GM18861 (cell line): ENCODE data around the gene POC1B.
A peak's percentile ranks its signal among the peaks of the same experiment; 100 is the strongest.

ENCODE experiments used
- ATAC-seq: cut with Tn5 transposase; IDR thresholded peaks from one replicate; pipeline ENCODE4 v1.9.1; 2021; ENCODE audit not compliant: unreplicated experiment

The POC1B gene

DNA sequence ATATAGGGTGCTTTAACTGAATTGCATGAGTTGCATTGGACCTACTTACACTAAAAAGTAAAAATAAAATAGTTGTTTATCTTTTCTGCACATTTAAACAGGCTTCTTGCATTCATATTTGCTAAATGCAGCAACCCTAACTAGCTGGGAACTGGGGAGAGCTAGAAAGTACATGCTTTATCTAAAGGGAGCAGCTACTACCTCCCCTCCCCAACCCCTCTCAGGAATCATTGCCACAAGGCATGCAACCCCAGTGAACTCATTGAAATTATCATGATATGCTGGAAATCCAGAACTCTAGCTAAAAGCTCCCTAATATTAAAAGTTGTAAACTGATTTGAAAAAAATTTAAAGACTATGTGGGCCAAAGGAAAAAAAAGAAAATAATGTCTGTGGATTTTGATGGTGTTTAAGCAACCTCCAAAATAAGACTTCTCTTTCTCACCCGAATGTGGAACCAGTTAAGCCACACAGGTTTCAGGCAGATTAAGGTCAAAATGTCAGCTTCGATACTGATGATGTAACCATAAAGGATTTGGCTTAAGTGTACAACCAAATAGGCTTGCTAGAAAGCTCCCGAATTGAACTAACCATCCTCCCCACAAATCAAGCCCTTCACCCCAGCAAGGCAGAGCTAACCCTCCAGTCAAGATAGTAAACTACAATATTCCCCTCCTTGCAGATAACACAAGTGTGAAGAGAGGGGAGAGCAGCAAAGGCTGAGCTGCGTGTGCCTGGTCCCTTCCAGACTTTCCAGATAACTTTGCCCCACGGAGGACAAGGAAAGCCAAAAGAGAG is 13.8 kb upstream of the POC1B start:
- ATAC-seq = no peak

DNA sequence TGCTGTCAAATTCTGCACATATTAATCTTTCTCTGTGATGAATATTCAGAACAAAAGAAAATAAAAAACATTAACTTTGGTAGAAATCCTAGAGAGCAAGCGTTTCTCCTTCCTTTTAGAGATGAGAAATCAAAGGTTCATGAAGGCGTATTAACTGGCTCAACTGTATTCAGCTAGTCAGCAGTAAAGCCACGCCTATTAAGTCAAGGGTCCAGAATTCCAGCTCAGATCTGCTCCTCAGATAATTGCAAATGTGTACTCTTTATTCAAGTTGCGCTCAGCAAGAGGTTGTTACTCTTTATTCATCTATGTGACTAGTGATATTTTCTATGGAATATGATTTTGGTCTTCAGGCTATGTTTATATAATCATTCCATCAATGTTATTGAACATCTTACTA is 13.1 kb upstream of the POC1B start:
- no peak for ATAC-seq

DNA sequence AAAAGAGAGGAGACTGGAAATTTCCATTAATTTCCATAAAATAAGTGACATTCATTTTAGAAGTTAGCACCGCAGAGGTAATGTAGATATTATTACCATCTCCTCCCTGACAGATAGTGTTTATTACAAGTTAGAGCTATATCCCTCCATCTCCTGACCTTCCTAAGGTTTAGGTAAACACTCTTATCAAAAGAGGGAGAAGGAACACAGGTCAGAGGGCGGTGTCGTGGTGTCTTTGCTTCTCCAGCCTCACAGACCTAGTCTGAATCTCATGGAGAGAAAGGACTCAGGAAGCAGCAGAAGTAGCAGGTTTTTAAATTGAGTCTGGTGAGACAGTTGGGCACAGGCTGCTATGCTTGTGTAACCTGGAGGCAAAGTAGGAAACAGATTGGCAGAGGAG is 11.5 kb upstream of the POC1B start:
- no peak for ATAC-seq

DNA sequence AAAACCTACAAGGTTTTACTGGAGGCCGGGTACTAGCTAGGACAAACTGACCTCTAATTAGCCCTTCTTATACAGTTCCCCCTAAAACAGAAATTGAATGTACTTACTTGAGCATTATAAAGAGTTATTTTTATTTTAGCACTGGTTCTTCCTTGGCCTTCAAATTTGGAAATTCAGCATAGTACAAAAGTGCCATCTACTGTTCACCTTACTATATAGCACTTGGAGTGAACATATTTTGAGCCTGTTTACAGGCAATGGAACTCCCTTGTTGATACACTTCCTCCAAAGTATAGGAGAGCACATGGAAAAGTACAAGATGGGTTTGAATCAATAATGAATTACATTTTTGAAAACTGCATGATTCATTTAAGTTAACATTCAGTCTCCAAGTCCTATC is 3.9 kb upstream of the POC1B start:
- peak; percentile 30 for ATAC-seq

DNA sequence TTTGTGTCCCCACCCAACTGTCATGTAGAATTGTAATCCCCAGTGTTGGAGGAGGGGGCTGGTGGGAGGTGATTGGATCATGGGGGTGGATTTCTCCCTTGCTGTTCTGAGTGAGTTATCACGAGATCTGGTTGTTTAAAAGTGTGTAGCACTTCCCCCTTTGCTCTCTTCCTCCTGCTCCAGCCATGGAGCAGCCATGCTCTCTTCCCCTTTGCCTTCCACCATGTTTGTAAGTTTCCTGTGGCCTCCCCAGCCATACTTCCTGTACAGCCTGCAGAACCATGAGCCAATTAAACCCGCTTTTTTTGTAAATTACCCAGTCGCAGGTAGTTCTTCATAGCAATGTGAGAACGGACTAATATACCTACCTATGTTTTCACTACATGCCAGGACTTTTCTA is 2.6 kb upstream of the POC1B start:
- no peak for ATAC-seq

DNA sequence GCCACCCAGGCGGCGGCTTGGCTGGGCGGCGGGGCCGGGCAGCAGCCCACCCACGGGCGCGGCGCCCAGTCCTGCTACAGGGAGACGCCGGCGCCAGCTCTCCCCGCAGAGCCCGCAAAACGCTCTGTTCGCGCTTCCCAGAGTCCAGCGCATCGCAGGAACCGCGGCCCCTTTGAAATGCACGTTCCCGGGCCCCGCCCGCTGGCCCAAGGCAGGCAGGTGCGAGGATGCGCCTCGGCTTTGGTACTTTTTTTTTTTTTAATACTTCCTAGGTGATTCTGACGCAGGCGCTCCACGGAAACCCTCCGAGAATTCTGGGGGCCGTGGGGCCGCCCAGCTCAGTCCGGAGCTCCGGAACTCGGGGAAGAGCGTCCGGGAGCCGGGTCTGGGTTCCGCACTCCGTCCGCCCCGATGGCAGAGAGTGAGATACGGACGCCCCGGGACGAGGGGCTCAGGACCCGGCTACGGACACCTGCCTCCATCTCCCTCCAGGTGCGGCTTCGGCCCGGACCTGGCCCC is 483 bp downstream of the POC1B start:
- peak; percentile 8 for ATAC-seq

DNA sequence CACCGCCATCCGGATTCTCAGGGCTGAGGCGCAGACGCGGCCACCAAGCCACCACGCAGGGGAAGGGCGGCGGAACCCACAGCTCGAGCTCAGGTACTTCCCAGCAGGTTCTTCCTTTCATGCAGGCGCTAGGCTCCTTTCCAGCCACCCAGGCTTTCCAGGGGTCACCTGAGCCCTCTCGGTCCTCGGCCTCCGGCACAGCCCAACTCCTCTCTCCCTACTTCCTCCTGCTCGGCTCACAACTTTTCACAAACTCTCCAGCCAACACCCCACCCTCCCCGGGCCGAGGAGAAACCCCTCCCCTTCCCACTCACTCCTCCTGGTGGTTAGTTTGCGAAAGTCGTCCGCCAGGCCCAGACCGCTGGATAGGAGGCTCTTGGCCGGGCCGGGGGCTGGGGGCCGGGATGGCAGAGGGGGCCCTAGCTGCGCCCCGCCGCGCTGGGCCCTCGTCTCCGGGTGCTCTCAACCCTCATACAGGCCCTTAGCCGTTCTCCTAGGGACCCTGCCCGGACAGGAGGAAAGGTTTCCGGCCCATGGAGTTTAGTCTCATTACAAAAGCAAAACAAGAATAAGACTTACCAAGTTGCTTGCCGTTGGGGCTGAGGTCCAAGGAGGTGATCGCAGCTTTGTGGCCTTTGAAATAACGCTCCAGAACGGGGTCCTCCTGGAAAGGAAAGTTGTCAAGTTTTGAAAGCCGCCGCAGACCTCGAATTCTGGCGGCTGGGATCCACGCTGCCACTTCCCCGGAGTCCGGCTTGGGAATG is 1.1 kb downstream of the POC1B start, which contains the start of gene GALNT4:
GALNT4 (minus strand) TSS at position 256 of the 764 bp plus-strand sequence; CDS start at position 9, 247 bp downstream.
- peak; percentile 61 for ATAC-seq

DNA sequence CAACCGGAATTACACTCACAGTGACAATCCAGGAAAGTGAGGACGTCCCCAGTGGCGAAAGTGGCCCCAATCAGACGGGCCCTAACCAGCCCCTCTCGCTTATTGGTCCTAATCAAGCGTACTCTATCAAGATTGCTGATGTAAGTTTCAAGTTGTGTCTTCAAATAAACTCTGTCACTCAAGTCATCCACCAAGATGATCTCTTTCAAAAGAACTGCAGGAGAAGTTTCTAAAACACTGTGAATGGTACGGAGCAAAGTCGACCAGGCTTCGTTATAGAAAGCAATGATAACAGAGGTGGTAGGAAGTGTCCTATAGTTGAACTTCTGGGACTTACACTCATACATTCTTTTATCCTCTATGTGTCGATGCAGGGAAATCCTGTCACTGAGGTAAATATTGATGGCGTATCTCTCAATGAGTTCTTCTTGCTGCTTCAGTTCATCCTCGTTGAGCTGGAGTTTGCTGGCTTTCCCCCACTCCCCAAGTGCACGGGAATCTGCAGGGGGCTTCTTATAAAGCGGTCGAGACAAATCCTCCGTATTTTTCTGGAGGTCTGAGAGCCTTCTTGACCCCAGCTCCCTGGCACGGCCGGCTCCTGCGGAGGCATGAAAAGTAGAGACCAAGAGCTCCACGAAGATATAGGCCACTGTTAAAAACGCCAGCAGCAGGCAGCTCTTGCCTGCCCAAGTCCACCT is 1.9 kb downstream of the POC1B start:
- ATAC-seq = no peak

DNA sequence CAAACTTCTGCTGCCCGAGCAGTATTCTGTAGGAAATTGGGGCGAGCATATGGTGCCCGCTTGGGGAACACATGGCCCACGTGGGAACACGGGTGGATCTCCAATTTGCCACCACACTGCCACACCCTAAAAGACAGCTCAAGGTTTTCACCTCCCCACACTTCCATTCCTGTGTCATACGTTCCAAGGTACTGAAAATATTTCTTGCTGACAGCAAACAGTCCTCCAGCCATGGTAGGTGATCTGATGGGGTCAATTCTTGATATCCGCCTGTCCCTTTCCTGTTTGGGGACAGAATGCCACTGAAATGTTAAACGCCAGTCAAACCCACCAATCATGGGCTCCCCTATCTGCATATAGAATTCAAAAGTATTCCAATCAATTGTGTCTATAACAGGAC is 2.5 kb downstream of the POC1B start:
- no peak for ATAC-seq

DNA sequence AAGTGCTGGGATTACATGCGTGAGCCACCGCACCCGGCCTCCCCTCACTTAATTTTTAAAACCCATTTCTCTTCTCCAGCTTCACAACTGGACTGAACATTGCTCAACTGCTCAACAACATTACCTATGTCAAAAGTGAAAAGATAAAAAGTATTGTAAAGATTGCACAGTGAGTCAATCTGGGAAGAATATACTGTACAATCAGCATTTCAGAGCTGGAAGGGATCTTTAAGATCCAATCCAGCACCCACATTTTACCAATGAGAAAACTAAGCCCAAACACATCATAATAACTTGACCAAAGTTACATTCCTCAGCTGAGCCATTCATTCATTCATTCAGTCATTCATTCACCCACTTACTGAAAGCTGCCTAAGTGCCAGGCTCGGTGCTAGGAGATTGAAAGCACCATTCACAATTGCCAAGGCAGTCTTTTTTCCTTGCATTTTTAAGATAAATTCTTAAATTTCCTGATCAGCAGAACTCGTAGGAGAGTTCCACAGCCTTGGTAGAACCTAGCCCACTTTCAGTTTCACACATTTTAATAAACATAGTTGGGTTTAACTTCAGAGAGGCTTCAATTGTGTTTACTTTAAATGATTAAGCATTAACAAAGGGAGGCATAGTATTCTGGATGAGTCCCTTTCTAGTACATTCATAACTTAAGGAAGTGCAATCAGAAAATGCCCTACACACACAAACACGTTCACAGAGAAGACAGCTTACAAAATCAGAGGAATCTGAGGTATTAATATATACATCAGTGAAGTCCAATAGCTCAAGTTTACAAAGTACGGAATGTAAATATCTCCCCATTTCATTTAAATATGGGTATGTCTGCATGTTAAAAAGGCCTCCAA is 4.3 kb downstream of the POC1B start:
- no peak for ATAC-seq

DNA sequence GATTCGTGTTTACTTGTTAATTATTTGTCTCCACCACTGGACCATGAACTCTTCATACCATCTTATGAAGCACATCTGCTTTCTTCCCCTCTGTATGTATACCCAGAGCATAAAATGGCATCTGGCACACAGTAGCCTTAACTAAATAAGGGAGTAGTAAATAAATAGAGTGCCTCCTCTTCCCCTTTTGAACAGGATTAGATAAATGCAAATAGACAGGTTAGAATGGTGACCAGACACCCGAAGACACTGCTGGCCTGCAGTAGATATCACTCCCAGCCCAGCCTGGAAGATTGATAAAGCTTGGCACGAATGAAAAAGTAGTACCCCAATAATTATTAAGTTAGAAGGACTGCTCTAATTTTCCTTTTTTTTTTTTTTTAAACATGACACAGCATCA is 8.1 kb downstream of the POC1B start:
- ATAC-seq = no peak

DNA sequence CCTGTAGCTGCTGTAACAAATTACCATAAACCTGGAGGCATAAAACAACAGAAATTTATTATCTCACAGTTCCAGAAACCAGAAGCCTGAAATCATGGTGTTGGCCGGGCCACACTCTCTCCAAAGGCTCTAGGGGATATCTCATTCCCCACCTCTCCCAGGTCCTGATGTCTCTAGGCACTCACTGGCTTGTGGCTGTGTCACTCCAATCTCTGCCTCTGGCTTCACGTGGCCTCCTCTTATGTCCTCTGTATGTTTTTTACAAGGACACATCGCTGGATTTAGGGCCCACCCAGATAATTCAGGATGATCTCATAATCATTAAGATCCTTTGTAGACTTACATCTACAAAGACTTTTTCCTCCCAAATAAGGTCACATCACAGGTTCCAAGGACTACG is 9.2 kb downstream of the POC1B start:
- no peak for ATAC-seq

DNA sequence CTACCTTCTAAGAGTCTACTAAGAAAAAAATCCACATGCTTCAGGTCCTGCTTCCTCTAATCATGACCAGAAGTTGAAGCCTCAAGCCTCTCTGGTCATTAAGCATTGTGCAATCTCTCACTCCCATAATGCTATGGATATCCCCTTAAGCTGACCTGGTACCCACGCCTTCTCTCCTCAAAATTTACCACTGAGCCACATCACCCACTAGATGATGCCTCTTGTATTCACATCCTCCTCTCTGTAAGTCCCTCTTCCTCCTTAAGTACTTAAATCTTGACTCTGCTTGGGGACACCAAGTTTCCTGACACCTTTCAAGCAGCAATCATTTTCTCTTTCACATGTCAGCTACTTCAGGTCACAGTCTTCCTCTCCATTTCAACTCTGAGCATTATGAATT is 11.1 kb downstream of the POC1B start:
- ATAC-seq = peak; percentile 69

DNA sequence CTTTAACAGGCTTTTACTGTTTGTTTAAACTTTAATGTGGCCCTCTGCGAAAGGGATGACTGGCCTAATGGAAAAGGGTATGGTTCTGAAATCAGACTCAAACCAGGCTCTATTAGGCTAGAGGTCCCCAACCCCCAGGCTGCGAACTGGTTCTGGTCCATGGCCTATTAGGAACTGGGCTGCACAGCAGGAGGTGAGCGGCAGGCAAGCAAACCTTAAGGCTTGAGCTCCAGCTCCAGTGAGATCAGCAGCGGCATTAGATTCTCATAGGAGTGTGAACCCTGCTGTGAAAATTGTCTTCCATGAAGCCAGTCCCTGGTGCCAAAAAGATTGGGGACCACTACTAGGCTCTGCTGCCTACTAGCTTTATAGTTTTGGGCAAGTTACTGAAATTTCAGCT is 12.3 kb downstream of the POC1B start:
- no peak for ATAC-seq

DNA sequence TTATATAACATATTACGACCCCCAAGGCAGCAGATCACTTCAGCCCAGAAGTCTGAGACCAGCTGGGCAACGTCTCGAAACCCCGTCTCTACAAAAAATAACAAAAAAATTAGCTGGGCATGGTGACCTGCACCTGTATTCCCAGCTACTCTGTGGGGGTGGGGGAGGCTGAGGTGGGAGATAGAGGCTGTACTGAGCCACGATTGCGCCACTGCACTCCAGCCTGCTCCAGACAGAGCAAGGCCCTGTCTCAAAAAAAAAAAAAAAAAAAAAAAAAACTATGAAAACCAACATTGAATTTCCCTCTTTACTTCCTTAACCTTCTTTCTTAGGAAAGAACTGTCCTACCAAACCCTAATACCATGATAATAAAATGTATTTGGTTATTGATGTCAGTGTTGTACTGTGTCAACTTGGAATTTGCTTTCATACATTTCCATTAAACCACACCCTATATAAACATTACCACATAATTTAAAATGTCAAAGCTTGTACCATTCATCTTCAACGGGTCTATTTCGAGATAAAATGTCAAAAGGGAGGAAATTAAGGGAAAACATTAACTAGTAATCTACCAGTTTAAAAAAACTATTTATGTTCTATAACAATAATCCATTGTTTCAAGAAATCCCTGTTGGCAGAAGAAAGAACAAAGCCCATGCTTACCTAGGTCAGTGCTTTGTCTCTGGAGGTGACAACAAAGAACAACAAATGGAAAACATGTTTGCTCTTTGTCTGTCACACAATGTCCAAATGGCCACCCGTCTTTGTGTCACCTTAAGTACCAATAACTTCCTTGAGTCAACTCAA is 18.6 kb downstream of the POC1B start:
- no peak for ATAC-seq

DNA sequence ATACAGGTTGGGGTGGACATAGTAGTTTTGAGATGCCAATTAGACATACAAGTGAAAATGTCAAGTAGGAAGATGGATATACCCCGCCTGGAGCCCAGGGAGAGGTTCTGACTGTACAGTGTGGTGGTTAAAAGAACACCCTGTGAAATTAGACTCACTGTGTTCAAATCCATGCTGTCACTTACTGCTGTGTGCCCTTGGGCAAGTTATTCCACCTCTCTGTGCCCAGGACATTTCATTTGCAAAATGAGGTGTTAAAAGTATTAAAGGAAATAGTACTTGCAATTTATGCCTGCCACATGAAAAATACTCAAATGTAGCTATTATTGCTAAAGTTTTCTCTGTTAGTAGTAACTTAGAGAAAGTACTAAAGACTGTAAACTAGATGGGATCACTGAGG is 19.8 kb downstream of the POC1B start:
- ATAC-seq = no peak

DNA sequence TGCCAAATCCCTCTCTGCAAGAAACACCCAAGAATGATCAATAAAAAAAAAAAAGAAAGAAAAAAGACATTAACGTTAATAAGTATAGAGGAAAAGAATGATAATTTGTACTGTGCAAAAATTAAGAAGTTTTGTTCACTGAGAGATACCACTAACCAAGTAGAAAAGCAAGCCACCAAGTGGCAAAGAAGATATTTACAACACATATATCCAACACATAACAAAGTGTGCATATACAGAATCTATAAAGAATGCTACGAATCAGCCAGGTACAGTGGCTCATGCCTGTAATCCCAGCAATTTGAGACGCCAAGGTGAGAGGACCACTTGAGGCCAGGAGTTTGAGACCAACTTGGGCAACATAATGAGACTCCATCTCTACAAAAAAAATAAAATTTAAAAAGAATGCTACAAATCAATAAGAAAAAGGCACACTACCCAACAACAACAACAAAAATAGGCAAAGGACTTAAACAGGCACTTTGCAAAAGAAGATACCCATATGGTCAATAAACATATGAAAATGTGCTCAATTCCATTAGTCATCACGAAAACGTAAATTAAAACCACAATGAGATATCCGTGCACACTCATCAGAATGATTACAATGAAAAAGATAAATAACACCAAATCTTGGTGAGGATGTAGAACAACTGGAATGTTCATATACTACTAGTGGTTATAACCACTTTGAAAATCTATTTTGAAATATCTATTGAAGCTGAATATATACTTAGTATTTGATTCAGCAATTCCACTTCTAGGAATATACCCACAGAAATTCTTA is 21.1 kb downstream of the POC1B start:
- no peak for ATAC-seq

DNA sequence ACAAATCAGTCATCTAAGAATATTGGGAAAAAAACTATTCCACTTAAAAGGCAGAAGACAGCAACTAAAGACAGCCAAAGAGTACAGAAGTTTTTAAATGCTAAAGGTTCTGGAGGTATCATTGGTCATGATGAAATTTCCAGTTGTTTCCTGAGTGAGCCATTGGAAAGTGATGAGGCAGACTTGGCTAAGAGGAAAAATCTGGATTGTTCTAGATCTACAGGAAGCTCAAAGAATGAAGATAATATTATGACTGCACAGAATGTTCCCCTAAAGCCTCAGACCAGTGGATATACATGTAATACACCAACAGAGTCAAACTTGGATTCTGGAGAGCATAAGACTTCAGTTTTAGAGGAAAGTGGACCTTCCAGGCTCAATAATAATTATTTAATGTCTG is 24.1 kb downstream of the POC1B start:
- no peak for ATAC-seq

DNA sequence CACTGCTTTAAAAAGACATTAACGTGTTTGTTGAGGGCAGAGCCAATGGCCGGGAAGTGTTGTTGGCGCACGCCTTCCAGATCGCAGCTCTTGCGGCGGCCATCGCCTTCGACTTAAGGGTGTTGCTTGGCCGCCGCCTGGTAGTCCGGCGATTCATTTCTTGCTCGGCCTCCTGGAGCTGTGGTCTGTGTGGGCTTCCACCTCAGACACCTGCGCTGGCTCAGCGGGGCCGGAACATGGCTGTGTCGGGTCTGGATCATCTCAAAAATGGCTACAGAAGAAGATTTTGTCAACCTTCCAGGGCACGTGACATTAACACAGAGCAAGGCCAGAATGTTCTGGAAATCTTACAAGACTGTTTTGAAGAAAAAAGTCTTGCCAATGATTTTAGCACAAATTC is 26.0 kb downstream of the POC1B start:
- ATAC-seq = no peak
